ENCODE results near the gene CDK5. TPM values are rescaled to one million over a fixed set of nuclear protein-coding genes. Genes with fewer than 3 reads are reported as not detected.

CDK5 gene
- total and polyA plus RNA-seq, 2 of the 13 experiments (the other 11 are each of a cell fraction or from before 2014, with no cell fraction given): 16.4 to 21.3 TPM

DNA sequence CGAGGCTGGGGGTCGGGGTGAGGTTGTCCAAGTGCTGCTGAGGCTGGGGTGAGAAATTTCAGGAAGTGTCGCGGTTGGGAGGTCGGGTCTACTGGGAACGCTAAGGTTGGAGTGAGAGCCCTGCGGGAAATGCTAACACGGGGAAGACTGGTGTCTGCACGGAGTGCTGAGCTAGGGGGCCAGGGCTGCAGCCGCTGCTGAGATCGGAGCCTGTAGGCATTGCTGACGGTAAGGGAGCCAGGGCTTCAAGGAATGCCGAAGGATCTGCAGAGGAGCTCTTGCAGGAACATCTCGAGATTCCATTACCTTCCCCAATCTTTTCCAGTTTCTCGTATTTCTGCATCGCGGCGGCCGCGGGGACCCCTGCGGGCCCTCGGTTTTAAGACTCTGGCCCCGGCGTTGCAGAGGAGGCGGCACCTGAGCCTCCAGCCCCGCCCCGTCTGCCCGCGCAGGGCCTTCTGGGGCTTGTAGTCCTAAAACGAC is at the start of gene CDK5 (continued):
- TF ChIP-seq, protein P1, sequence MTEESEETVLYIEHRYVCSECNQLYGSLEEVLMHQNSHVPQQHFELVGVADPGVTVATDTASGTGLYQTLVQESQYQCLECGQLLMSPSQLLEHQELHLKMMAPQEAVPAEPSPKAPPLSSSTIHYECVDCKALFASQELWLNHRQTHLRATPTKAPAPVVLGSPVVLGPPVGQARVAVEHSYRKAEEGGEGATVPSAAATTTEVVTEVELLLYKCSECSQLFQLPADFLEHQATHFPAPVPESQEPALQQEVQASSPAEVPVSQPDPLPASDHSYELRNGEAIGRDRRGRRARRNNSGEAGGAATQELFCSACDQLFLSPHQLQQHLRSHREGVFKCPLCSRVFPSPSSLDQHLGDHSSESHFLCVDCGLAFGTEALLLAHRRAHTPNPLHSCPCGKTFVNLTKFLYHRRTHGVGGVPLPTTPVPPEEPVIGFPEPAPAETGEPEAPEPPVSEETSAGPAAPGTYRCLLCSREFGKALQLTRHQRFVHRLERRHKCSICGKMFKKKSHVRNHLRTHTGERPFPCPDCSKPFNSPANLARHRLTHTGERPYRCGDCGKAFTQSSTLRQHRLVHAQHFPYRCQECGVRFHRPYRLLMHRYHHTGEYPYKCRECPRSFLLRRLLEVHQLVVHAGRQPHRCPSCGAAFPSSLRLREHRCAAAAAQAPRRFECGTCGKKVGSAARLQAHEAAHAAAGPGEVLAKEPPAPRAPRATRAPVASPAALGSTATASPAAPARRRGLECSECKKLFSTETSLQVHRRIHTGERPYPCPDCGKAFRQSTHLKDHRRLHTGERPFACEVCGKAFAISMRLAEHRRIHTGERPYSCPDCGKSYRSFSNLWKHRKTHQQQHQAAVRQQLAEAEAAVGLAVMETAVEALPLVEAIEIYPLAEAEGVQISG (CRISPR knock-in tag; IDR thresholded peaks at IDR 0.05): no peak
- TF ChIP-seq SMAD3 (CRISPR knock-in tag; IDR thresholded peaks at IDR 0.05): no peak
- 0 out of 2 replicates have a peak, but pooled peaks have one; percentile 3 for TF ChIP-seq ZNF224 (CRISPR knock-in tag; IDR thresholded peaks at IDR 0.05)
- TF ChIP-seq ZNF326 (CRISPR knock-in tag; IDR thresholded peaks at IDR 0.05; ENCODE audit: borderline replicate concordance): no peak
- TF ChIP-seq, protein P2, sequence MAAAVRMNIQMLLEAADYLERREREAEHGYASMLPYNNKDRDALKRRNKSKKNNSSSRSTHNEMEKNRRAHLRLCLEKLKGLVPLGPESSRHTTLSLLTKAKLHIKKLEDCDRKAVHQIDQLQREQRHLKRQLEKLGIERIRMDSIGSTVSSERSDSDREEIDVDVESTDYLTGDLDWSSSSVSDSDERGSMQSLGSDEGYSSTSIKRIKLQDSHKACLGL (CRISPR knock-in tag; IDR thresholded peaks at IDR 0.05): peak; percentile 39; the same call in 1 of the 2 replicates
- no peak for TF ChIP-seq ADNP (CRISPR knock-in tag; IDR thresholded peaks at IDR 0.05)
- TF ChIP-seq, protein P3, sequence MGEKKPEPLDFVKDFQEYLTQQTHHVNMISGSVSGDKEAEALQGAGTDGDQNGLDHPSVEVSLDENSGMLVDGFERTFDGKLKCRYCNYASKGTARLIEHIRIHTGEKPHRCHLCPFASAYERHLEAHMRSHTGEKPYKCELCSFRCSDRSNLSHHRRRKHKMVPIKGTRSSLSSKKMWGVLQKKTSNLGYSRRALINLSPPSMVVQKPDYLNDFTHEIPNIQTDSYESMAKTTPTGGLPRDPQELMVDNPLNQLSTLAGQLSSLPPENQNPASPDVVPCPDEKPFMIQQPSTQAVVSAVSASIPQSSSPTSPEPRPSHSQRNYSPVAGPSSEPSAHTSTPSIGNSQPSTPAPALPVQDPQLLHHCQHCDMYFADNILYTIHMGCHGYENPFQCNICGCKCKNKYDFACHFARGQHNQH (CRISPR knock-in tag; IDR thresholded peaks at IDR 0.05): no peak
- no peak for TF ChIP-seq TBL1XR1 (IDR thresholded peaks at IDR 0.05; ENCODE audit: borderline replicate concordance, low read length, partially characterized antibody)
- no peak for TF ChIP-seq CEBPB (IDR thresholded peaks at IDR 0.05; ENCODE audit: borderline replicate concordance, low read depth, low read length)
- no peak for TF ChIP-seq ZNF598 (CRISPR knock-in tag; IDR thresholded peaks at IDR 0.05; ENCODE audit: borderline replicate concordance)
- 0 out of 2 replicates have a peak, but pooled peaks have one; percentile 11 for TF ChIP-seq PHF8 (CRISPR knock-in tag; IDR thresholded peaks at IDR 0.05)
- 0 out of 2 replicates have a peak, but pooled peaks have one; percentile 10 for TF ChIP-seq MYNN (CRISPR knock-in tag; IDR thresholded peaks at IDR 0.05; ENCODE audit: low read depth)
- TF ChIP-seq ZNF33A (CRISPR knock-in tag; IDR thresholded peaks at IDR 0.05; ENCODE audit: borderline replicate concordance): no peak
- TF ChIP-seq, protein P4, sequence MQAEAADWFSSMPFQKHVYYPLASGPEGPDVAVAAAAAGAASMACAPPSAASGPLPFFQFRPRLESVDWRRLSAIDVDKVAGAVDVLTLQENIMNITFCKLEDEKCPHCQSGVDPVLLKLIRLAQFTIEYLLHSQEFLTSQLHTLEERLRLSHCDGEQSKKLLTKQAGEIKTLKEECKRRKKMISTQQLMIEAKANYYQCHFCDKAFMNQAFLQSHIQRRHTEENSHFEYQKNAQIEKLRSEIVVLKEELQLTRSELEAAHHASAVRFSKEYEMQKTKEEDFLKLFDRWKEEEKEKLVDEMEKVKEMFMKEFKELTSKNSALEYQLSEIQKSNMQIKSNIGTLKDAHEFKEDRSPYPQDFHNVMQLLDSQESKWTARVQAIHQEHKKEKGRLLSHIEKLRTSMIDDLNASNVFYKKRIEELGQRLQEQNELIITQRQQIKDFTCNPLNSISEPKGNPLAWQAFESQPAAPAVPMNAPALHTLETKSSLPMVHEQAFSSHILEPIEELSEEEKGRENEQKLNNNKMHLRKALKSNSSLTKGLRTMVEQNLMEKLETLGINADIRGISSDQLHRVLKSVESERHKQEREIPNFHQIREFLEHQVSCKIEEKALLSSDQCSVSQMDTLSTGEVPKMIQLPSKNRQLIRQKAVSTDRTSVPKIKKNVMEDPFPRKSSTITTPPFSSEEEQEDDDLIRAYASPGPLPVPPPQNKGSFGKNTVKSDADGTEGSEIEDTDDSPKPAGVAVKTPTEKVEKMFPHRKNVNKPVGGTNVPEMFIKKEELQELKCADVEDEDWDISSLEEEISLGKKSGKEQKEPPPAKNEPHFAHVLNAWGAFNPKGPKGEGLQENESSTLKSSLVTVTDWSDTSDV (CRISPR knock-in tag; IDR thresholded peaks at IDR 0.05): no peak
- no peak for TF ChIP-seq JDP2 (CRISPR knock-in tag; IDR thresholded peaks at IDR 0.05; ENCODE audit: borderline replicate concordance)
- TF ChIP-seq, protein P5, sequence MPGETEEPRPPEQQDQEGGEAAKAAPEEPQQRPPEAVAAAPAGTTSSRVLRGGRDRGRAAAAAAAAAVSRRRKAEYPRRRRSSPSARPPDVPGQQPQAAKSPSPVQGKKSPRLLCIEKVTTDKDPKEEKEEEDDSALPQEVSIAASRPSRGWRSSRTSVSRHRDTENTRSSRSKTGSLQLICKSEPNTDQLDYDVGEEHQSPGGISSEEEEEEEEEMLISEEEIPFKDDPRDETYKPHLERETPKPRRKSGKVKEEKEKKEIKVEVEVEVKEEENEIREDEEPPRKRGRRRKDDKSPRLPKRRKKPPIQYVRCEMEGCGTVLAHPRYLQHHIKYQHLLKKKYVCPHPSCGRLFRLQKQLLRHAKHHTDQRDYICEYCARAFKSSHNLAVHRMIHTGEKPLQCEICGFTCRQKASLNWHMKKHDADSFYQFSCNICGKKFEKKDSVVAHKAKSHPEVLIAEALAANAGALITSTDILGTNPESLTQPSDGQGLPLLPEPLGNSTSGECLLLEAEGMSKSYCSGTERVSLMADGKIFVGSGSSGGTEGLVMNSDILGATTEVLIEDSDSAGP (CRISPR knock-in tag; IDR thresholded peaks at IDR 0.05; ENCODE audit: borderline replicate concordance): 0 out of 2 replicates have a peak, but pooled peaks have one; percentile 7
- no peak for TF ChIP-seq ZMYM2 (CRISPR knock-in tag; IDR thresholded peaks at IDR 0.05)
- TF ChIP-seq ZNF567 (CRISPR knock-in tag; IDR thresholded peaks at IDR 0.05; ENCODE audit: borderline replicate concordance): no peak

Measured in HepG2 (cell line).